ENCODE results near the gene DLD. TPM values are rescaled to one million over a fixed set of nuclear protein-coding genes. Genes with fewer than 3 reads are reported as not detected.

DLD gene
- total RNA-seq, 1 donor from 2014 or later, result 186 TPM

DNA sequence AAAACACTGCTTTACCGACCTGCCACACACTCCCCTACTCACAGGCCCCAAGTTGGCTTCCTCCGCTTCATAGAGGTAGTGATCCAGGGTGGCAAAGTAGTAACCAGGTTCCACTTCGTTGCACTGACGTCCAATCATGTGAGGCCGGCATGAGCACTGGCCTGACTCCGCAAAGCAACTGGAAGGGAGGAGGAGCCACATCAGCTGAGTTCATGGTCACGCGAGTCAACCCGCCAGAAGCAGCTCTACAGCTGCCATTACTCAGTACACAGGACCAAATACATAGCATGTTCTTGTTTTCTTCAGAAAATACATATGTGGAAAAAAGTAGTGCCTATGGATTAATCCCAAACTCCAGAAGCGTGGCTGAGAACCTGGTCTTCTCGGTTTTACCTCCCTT, 73.5 kb downstream of the DLD start:
- no peaks in the 10 kb centered on the region for H4K20me1 ChIP-seq (ENCODE audit: low read depth)
- H3K79me2 ChIP-seq (ENCODE audit: low read depth), result no peaks in the 10 kb centered on the region
- H3K36me3 ChIP-seq, result peaks cover 8% of the 10 kb centered on the region
- no peak overlapping the region for H3K9ac ChIP-seq
- H3F3A ChIP-seq (ENCODE audit: low read depth), result no peaks in the 10 kb centered on the region
- H3K4me3 ChIP-seq, result no peak overlapping the region
- H3K36me3 Mint-ChIP-seq, result peaks cover 4% of the 10 kb centered on the region
- no peak overlapping the region for H3K27ac Mint-ChIP-seq
- H3K27ac ChIP-seq, result no peak overlapping the region
- H3K9me3 Mint-ChIP-seq, result no peaks in the 10 kb centered on the region
- peaks cover 8% of the 10 kb centered on the region for H3K4me1 ChIP-seq
- no peaks in the 10 kb centered on the region for H3K27me3 ChIP-seq
- no peaks in the 10 kb centered on the region for H3K27me3 Mint-ChIP-seq (ENCODE audit: insufficient read depth, low read depth)
- no peak for DNase-seq (ENCODE audit: low spot score)
- H2AFZ ChIP-seq (replicated peaks), result no peak overlapping the region
- no peak for TF ChIP-seq EZH2phosphoT487 (IDR thresholded peaks at IDR 0.05)
- no peak for TF ChIP-seq EZH2 (IDR thresholded peaks at IDR 0.05)
- TF ChIP-seq, protein P1, sequence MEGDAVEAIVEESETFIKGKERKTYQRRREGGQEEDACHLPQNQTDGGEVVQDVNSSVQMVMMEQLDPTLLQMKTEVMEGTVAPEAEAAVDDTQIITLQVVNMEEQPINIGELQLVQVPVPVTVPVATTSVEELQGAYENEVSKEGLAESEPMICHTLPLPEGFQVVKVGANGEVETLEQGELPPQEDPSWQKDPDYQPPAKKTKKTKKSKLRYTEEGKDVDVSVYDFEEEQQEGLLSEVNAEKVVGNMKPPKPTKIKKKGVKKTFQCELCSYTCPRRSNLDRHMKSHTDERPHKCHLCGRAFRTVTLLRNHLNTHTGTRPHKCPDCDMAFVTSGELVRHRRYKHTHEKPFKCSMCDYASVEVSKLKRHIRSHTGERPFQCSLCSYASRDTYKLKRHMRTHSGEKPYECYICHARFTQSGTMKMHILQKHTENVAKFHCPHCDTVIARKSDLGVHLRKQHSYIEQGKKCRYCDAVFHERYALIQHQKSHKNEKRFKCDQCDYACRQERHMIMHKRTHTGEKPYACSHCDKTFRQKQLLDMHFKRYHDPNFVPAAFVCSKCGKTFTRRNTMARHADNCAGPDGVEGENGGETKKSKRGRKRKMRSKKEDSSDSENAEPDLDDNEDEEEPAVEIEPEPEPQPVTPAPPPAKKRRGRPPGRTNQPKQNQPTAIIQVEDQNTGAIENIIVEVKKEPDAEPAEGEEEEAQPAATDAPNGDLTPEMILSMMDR (IDR thresholded peaks at IDR 0.05), result no peak
- H3K9me3 ChIP-seq (ENCODE audit: low read depth), result no peaks in the 10 kb centered on the region
- H3K4me1 Mint-ChIP-seq, result peaks cover 4% of the 10 kb centered on the region
- no peak overlapping the region for H3K4me2 ChIP-seq
- H3K4me3 Mint-ChIP-seq, result no peak overlapping the region

DNA sequence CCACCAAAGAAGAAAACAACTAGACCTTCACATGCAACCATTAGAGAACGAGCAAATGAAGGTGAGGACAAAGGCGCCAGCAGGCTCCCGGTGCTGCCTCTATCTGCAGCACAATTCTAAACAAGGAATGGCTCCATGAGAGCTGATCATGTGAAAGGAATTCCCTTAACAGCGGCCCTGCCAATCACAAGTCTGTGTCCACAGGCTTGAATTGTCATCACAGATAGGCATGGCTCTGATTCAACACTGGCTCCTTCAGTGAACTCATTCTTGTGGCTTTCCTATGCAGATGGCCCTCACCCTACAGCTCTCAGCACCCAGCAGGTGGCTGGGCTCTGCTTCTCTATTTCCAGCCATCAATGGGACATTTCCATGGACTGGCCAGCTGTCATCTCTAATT, 75.7 kb downstream of the DLD start:
- no peaks in the 10 kb centered on the region for H3K27me3 ChIP-seq
- H3K27me3 Mint-ChIP-seq (ENCODE audit: insufficient read depth, low read depth), result no peaks in the 10 kb centered on the region
- no peaks in the 10 kb centered on the region for H3K9me3 ChIP-seq (ENCODE audit: low read depth)
- H4K20me1 ChIP-seq (ENCODE audit: low read depth), result no peaks in the 10 kb centered on the region
- H3K4me3 Mint-ChIP-seq, result no peak overlapping the region
- peaks cover 8% of the 10 kb centered on the region for H3K4me1 ChIP-seq
- TF ChIP-seq EZH2phosphoT487 (IDR thresholded peaks at IDR 0.05), result no peak
- no peak for TF ChIP-seq EZH2 (IDR thresholded peaks at IDR 0.05)
- TF ChIP-seq, protein P1 (IDR thresholded peaks at IDR 0.05), result no peak
- H3K9me3 Mint-ChIP-seq, result no peaks in the 10 kb centered on the region
- no peaks in the 10 kb centered on the region for H3F3A ChIP-seq (ENCODE audit: low read depth)
- H3K27ac ChIP-seq, result no peak overlapping the region
- no peaks in the 10 kb centered on the region for H3K79me2 ChIP-seq (ENCODE audit: low read depth)
- no peak overlapping the region for H3K4me3 ChIP-seq
- peak; percentile 64 for DNase-seq (ENCODE audit: low spot score)
- H3K36me3 ChIP-seq, result peaks cover 8% of the 10 kb centered on the region
- no peak overlapping the region for H3K9ac ChIP-seq
- peak overlapping the region; percentile 6 for H3K4me2 ChIP-seq
- H3K4me1 Mint-ChIP-seq, result peaks cover 8% of the 10 kb centered on the region
- peaks cover 8% of the 10 kb centered on the region for H3K36me3 Mint-ChIP-seq
- H3K27ac Mint-ChIP-seq, result peak overlapping the region; percentile 88
- no peak overlapping the region for H2AFZ ChIP-seq (replicated peaks)

DNA sequence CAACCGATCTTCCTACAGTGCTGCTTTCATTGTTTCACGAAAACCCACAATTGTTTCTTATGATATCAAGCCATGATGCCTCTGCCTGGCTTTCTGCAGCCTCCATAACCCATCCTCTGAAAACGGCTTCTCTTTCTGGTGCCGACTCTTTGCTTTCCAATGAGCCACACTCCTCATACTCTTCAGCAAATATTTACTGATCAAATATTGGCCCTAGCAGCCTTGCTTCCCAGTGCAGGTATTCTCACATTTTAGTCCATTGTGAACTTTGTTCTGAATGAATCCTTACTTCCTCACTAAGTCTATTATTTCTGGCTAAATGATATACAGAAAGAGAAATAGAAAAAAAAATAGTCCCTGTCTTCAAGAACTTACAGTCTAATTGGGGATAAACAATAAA, 76.4 kb downstream of the DLD start:
- Histone ChIP-seq H2AFZ (replicated peaks) (no peak overlapping the region), H3K27me3 (no peaks in the 10 kb centered on the region), H3K9me3 (ENCODE audit: low read depth) (no peaks in the 10 kb centered on the region), H3K27ac (no peak overlapping the region), H3K4me3 (no peak overlapping the region), H3K79me2 (ENCODE audit: low read depth) (no peaks in the 10 kb centered on the region), H3K4me2 (peak overlapping the region; percentile 6), H3F3A (ENCODE audit: low read depth) (no peaks in the 10 kb centered on the region), H3K4me1 (peaks cover 8% of the 10 kb centered on the region), H3K36me3 (peaks cover 8% of the 10 kb centered on the region), H3K9ac (no peak overlapping the region), H4K20me1 (ENCODE audit: low read depth) (no peaks in the 10 kb centered on the region)
- no peak for DNase-seq (ENCODE audit: low spot score)
- H3K9me3 Mint-ChIP-seq, result no peaks in the 10 kb centered on the region
- H3K27me3 Mint-ChIP-seq (ENCODE audit: insufficient read depth, low read depth), result no peaks in the 10 kb centered on the region
- H3K27ac Mint-ChIP-seq, result no peak overlapping the region
- peaks cover 11% of the 10 kb centered on the region for H3K4me1 Mint-ChIP-seq
- TF ChIP-seq EZH2 (IDR thresholded peaks at IDR 0.05) (no peak), EZH2phosphoT487 (IDR thresholded peaks at IDR 0.05) (no peak)
- TF ChIP-seq, protein P1 (IDR thresholded peaks at IDR 0.05), result no peak
- peaks cover 8% of the 10 kb centered on the region for H3K36me3 Mint-ChIP-seq
- no peak overlapping the region for H3K4me3 Mint-ChIP-seq
